ENCODE measurements around the gene SLC2A6.
A peak's percentile ranks its signal among the peaks of the same experiment; 100 is the strongest.

The SLC2A6 gene

DNA sequence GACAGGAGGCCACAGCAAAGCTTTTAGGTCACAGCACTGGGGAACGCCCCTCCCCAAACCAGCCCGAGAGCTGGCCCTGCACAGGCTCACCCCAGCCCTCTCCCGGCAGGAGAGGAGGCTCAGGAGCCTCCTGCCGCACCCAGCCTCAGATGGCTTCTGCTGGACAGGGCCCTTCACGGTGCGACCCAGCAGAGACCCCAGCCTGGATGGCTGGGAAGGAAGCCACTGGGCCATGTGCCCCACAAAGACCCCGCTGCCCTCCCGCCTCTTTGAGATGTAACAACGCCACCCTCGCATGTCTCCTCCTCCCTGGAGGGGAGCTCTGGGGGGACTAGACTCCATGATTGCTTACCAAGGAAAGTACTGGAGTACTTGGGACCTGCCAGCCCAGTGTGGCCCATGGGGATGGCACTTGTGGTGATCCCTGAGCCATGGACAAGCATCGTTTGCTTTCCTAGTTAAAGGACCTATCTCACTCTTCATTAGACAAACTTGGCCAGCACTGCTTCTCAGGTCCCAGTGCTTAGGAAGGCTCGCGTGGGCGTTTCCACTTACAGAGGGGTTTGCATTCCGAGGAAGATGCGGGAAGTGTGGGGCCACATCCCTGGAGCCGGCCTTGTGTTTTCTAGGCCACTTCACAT, 36.8 kb upstream of the SLC2A6 start:
- no peak for DNase-seq

DNA sequence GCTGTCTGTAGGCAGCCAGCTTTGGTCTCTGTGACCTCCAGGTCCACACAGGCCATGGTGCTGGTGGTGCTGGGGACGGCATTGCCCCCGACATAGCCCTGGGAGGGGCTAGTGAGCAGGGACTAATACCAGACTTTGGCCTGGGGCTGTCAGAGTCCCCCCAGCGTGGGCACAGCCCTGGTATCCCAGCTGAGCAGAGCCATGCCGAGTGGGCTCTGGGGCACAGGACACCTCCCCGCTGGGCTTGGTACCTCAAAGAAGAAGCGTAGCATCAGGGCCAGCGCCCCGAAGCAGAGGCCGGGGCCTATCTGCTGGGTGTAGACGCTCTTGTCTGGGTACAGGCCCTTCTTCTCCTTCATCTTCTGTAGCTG, 36.3 kb upstream of the SLC2A6 start:
- DNase-seq = no peak

DNA sequence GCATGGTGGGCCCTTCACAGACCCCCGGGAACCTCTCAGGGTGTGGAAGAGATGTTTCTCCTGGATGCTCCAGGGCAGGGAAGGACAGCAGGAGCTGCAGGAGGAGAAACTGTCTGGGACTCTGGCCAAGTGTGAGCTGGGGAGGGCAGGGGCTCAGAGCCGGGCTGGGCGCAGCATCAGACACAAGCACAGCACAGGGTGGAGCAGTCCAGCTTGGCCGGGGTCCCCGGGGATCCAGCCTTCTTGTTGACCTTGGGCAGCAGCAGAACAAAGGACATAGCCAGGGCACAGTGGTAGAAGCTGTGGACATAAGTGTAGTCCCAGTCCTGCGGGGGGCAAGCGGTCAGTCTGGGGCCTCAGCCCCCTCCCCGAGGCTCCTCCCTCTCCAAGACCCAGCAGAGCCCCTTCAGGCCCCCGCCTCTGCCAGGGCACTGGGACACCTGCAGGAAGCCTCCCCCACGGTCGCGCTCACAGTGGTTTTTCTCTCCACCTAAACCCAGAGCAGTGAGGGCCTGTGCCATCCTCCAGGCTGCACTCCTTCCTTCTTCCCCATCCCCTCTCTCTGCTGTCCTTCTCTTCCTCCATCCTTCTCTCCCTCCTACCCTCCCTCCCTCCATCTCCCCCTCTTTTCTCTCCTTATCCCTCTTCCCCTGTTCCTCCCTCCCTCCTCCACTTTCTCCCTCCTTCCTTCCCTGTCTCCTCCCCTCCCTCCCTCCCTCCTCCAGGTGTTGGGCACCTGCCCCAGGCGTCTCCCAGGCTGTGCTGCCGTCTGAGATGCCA, 35.8 kb upstream of the SLC2A6 start:
- DNase-seq = peak in 1 of 2 experiments; percentile 37

DNA sequence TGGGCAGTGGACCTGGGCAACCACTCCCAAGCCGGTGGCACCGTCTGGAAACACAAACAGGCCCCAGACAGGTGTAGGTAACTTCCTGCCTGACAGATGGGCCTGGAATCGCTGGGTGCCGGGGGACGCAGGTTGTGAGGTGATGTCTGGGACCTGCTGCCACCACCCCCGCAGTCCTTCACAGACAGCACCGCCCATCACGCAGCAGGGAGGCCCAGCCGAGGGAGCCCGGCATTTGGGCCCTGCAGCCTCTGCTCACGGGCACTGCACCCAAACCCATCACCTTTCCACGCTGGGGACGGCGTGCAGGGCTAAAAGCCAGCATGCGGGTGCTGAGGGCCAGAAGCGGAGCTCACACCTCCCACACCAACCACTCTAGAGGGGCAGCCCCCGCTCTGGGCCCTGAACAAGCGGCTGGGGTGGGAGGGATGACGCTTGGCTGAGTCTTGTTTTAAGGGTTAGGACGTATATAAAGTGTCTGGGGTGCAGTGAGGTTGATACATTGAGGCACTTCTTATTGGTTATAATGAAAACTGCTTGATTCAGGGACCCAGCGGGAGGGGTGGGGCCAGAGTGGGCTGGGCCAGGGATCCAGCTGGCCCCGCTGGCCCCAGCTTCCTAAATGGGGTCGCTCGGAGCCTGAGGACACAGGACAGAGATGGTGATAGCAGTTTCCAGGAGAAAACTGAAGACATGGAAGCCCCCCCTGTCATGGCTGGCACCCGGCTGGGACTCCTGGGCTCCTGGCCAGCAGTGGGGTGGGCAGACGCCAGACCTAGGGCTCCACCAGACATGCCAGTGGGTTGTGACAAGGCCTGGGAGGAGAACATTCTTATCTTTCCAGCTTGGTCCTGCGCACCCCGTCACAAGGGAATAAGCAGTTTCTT, 34.6 kb upstream of the SLC2A6 start:
- DNase-seq = peak in 1 of 2 experiments; percentile 4

DNA sequence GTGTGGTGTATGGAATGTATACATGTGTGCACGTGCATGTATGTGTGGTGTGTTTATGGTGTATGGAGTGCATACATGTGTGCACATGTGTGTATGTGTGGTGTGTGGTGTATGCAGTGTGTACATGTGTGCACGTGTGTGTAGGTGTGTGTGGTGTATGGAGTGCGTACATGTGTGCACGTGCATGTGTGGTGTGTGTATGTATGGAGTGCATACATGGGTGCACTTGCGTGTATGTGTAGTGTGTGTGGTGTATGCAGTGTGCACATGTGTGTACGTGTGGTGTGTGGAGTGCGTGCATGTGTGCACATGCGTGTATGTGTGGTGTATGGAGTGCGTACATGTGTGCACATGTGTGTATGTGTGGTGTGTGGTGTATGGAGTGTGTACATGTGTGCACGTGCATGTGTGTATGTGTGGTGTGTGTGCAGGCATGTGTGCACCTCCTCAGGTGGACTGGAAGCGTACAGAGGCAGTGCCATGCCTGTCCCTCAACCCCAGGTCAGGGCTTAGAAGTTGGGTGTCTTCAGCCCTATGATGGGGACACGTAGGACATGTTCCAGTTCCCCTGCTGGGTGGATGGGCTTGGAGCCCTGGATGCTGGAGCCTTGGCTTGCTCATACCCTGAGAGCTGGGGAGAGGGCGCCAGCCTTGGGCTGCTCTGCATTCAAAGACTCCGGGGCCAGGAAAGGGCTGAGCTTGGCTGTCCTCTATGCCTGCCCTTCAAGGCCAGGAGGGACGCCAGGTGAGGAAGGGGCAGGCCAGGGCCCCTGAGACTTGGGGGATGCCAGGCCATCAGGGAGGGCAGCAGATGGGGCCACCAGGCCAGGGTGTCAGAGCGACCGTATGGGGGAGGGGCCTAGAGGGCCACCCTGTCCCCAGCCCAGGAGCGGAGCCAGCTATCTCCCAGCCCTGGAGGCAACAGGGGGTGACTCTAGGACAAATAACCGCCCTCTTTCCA, 33.6 kb upstream of the SLC2A6 start:
- no peak for DNase-seq

DNA sequence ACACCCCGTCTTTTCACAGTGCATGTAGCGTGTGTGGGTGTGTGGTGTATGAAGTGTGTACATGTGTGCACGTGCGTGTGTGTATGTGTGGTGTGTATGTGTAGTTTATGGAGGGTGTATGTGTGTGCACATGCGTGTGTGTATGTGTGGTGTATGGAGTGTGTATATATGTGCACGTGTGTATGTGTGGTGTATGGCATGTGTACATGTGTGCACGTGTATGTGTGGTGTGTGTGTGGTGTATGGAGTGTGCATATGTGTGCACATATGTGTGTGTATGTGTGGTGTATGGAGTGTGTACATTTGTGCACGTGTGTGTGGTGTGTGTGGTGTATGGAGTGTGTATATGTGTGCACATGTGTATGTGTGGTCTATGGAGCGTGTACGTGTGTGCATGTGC, 32.7 kb upstream of the SLC2A6 start:
- no peak for DNase-seq

DNA sequence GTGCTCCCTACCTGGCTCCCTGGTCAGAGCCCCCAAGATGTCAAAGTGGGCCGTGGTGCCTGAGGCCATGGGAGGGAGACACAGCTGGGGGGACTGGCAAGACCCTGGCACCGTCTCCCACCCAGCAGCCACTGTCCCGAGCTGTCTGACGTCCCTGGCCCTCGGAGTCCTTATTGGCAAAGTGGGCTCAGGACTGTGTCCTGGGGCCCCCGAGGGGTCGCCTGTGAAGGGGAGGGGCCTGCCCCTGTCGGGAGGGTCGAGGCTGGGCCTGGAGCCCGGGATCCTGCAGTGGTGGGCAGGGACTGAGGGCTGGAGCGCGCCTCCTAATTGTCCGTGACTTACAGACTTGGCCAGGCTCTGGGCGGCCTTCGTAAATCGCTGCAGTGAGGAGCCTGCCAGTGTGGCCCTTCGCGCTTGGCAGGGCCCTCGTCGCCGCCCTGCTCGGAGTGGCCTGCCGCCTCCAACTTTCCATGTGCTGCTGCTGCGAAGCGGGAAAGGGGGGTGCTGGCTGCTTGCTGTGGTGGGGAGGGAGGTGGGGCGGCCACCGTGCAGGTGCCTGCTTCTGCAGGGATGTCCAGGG, 32.1 kb upstream of the SLC2A6 start:
- DNase-seq = no peak

DNA sequence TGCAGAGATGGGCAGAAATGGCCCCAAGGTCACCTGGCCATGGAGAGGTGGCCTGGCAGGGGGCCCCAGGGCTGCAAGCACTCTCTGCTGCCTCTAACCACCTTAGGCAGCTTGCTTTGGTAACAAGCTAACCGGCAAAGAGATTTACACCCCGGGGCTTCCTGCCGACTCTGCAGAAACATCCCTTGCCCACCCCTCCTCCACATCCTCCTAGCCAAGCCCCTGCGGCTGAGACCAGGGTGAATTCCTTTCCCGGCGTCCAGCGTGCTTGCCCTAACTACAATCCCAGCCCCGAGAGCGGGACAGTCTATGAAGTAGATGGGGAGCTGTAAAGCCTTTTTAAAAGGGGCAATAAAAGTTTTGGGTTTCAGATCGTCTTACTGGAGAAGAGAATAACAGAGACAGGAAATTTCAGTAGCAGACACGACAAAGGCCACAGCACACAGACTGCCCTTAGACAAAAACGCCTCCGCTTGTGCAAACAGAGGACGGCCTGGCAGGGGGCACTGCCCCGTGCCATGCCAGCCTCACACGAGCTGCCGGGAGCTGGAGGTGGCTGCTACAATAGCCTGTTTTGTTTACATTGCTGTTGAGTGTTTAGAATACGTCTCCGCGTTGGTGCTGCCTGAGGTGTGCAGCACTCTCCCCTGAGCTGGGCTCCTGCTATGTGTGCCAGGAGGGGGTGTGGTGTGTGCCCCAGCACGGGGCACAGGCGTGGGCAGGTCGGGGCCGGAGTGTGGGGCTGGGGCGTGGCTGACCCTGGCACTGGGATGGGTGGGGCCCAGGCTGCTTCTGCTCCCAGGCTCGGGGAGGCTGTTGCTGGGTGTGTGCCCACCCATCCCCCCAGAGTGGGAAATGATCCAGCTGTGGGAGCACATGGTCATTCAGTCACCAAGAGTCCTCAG, 30.5 kb upstream of the SLC2A6 start:
- no peak for DNase-seq

DNA sequence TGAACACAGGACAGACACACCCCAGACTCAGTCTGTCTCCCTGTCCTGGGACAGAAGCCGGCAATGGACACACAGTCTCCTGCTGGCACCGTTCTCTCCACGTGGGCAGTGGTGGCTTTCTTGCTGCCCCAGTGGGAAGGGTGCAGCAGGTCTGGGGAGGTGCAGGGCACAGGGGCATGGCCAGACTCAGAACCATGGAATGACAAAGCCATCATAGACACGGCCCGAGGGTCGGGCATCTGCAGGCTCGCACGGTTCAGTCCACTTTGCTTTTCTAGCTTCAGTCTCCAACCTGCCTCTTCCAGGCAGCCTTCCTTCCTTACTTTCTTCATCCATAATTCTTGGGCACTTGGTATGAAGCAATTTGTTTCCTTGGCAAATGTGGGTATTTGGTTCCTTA, 29.1 kb upstream of the SLC2A6 start:
- no peak for DNase-seq

DNA sequence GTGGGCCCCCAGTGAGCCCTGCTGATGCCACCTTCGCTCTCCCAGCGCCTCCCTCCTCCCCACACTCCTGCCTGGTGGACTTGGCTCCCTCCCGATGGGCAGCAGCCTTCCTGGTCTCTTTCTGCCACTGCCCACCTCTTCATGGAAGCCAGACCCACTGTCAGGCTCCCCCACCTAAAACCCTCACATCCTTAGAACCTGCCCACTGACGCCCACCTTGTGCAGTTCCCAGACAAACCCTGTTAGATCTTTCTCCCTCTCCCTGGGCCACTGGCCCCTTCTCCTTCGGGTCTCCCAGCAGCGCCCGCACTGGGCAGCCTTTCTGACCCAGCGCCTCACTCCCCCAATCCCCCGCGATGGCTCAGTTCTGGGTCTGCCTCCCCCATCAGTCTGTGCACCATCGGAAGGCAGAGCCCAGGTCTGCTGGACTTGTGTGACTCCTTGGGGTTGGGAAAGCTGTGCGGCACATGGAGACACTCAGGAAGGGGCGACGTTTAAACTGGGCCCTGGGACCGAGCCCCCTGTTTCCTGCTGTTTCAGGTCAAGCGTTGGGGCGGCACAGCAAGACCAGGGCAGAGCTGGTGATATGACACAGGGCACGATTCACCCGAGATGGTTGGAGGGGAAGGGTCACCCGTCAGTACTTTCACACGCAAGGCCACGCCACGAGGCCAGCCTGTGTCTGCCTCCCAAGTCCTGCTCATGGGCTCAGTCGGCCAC, 28.5 kb upstream of the SLC2A6 start:
- DNase-seq = no peak

DNA sequence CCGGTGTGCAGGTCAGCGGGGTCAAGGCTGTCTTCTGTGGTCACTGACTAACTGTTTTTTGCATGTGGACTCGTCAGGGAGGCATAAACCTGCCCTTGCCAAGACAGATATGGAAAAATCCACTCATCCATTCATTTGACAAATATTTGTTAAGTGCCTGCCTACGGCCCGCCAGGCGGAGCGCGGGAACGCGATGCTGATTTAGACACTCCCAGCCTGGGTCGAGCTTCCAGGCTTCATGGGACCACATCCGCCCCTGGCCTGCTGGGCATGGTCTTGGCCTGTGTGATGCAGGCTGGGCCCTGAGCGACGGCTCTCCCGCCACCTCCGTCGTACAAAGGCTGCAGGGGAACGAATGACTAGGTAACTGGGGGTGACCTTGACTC, 27.7 kb upstream of the SLC2A6 start:
- no peak for DNase-seq

DNA sequence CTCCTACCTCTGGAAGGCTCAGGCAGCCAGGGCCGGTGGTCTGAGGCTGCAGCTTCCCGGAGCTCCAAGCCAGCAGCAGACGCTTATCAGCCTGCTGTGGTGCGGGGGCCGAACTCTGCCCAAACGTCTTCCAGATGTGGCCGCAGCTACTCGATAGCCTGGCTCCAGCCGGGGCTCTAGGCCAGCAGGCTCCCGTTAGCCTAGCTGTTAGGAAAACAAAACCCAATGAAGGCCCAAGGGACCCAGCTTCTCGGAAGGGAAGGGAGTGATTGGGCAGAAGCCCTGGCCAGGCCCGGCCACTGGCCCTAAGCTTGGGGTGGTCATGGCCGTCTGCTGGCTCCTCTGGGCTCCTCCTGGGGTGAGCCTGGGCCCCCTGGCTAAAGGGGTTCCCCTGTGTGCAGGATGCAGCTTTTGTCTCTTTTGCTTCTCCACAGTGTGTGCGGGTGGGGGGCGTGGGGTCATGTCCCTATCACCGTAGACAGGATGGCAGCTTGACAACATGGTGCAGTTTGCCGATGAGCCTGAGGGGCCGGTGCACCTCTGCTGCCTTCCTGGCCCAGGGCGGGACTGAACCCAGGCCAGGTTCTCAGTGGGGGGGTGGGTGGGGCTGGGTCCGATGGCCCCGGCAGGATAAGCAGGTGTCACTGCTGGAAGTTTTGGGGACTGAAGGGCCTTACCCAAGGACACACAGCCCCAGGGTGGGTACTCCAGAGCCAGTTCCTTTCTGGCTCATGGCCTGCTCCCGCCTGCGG, 27.2 kb upstream of the SLC2A6 start:
- DNase-seq = no peak

DNA sequence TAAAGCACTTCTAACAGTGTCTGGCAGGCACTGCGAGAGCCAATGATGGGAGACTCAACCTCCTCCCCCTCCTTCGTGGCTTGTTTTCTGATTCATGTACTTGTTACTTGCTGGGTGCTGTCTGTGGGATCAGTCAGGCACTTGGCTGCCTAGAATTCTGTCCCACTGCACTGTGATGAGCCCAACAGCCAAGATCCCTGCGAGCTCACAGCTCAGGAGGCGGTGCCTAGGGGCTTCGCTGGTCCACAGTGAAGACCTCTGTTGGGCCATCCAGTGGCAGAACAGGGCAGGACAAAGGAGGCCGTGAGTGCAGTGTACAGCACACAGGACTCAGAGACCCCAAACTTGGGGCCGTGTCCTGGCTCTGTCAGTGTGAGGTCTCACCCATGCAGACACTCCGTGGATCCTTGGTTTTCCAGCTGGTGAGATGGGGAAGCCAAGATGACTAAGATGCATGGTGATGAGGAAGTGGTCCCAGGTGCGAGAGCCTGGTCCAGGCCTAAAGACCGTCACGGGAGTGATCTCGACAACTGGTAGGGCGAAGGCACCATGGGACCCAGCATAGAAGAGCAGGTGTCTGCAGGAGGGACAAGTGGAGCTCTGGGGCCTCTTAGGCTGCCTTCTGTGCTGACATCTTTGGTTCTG, 26.4 kb upstream of the SLC2A6 start:
- no peak for DNase-seq

DNA sequence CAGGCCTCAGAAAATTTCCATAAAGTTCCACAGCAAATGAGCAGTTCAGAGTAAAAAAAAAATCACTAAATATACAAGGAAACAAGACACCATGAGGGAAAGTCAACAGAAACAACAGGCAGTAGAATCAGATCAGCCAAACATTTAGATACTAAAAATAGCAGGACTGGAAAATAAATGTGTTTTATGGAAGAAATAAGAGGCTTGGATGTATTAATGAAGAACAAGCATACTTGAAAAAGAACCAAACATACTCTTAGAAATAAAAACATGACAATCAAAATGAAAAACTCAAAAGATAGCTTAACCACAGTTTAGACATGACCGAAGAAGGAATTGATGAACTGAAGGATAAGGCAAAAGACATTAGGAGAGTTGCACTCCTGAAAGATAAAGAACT, 23.2 kb upstream of the SLC2A6 start:
- no peak for DNase-seq

DNA sequence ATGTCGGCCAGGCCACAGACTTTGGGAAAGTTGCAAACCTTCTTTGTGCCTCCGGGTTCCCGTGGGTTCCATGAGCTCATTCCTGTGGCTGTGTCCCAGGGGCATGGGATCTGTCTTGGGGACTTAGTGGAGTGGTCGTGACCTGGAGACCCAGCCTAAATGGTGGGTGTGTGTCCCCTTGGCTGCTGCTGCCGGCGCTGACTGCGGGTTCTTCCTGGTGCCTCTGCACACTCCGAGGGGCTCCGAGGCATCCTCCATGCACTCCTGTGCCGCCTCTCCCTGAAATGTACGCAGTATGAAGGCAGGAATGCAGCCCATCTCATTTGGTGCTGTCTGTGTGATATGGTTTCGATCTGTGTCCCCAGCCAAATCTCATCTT, 21.0 kb upstream of the SLC2A6 start:
- DNase-seq = no peak

DNA sequence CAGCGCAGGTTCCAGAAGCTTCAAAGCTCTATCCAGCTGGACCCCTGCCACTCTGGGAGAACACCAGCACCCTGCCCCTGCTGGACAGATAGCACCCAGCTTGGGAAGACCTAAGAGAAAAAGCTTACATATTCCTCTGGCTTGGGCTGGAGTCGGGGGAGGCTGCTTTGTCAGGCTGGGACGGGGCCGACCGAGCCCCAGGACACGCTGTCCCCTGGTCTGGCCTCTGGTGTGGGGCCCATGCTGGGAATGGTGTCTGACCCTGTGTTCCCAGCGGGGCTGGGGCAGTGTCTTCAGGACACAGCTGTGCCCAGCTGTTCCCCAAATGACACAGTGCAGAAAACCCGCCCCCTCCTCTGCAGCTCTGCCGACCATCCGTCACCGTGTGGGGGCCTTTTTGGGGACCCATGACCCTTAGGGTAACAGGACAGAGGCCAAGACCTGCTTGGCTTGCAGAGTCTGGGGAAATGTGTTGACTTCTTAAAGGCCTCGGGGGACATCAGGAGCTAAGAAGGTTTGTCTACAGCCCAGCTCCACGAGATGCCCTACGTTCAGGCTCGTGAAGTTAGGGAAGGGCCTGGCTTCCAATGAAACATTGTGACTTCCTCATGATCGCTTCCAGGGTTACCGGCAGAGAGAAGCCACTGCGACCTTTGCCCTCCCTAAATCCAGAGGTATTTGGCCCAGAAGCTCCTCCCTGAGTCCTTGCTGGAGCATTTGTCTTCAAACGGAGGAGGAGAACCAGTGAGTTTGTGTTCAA, 20.4 kb upstream of the SLC2A6 start:
- no peak for DNase-seq

DNA sequence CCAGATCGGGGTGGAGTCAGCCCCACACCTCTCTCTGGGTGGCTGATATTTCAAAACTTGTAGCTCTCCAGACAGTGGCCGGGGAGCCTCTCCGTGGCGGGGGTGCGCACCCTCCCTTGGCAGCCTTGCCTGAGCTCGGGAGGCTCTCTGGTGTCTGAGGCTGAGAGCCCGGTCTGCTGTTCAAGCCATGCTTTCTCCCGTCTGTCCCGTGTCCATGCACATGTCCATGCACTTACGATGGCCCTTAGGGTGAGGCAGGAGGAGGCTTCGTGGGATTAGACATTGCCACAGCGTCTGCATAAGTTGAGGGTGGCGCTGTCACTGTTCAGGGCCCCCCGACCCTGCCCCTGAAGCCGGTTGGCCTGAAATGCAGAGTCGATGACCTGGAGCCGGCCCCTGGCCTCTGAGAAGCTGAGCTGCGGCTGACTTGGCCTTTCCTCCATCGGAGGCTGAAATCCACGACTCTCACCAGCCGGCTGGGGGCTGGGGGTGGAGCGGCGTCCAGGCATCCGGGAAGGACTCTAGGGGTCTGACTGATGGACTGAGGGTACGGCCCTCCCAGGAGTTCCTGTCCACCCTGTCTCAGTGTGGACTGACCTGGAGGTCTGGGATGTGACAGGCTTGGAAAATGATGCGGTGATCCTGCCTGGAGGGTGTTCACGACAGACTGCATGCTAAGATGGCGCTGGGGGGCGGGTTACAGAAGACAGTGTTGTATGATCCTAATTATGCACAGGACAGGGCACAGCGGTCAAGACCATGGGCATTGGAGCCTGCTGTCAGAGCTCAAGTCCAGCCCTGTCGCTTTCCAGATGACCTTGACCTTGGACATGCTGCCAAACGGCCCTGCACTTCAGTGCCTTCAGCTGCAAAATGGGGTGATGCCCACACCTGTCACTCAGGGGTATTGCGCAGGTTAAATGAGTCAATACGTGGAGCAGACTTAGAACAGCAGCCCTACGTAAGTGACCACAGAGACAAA, 18.3 kb upstream of the SLC2A6 start:
- no peak for DNase-seq

All from NCI-H446 (cell line).